Peyer's patch (tissue), 4 donors: ENCODE measurements around the gene PIP5K1C.

ENCODE experiments used
- POLR2A ChIP-seq, 2 donors: fragments of 450-650 bp; IDR thresholded peaks; one replicate each; pipeline ENCODE4 v1.5.1; 2017; ENCODE audit warnings: antibody characterized with exemption in 2 of 2, mild to moderate bottlenecking in 2 of 2, moderate library complexity in 2 of 2
- TF ChIP-seq, protein P1 (sequence below), 6 experiments: fragments of 450-650 bp in 4 of 6; fragments of 200-600 bp in 2 of 6; sonication (generic) in 1 of 6; IDR thresholded peaks; one replicate each; pipeline ENCODE4 v1.5.1; 2017 to 2019; ENCODE audit warnings: antibody characterized with exemption in 6 of 6, mild to moderate bottlenecking in 3 of 6, moderate library complexity in 1 of 6

DNA sequence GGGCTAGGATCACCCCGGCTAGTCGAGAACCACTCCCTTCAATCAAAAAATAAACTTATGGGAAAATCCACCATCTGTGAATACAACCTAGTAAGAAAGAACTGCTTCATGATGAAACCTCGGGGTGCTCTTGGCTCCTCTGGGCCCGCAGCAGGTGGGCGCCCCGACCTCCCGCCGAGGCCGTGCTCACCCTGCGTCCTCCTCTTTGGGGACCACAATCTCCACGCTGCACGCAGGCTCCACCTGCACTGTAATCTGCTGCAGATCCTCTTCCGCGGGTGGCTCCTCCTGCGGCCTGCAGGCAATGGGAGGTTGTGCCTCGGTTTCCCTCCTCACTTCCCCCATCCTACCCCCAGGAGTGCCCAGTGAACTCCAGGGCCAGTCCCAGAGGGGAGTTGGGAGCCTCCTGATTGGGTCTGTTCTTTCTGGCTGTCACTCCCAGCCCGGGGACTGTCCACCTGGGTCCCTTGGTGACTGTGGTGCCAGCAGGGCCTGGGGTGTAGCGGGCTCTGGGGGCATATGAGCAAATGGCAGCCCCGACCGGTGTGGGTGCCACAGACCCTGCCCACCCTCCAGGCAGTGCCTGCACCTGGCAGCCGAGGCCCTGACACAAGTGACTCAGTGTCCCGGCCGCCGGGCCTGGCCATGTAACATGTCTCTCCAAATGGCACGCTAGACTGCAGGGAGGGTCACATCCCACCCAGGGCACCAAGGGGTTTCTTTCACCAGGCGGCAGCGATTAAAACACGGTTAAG is 58.6 kb downstream of the PIP5K1C start:
- TF ChIP-seq, protein P1, sequence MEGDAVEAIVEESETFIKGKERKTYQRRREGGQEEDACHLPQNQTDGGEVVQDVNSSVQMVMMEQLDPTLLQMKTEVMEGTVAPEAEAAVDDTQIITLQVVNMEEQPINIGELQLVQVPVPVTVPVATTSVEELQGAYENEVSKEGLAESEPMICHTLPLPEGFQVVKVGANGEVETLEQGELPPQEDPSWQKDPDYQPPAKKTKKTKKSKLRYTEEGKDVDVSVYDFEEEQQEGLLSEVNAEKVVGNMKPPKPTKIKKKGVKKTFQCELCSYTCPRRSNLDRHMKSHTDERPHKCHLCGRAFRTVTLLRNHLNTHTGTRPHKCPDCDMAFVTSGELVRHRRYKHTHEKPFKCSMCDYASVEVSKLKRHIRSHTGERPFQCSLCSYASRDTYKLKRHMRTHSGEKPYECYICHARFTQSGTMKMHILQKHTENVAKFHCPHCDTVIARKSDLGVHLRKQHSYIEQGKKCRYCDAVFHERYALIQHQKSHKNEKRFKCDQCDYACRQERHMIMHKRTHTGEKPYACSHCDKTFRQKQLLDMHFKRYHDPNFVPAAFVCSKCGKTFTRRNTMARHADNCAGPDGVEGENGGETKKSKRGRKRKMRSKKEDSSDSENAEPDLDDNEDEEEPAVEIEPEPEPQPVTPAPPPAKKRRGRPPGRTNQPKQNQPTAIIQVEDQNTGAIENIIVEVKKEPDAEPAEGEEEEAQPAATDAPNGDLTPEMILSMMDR (IDR thresholded peaks at IDR 0.05): no peak
- no peak for TF ChIP-seq POLR2A (IDR thresholded peaks at IDR 0.05)
